ENCODE data around the gene PSMD13.

GRCh38 chr11:207208-207862 is 29.4 kb upstream of the PSMD13 start, which contains the start of the genes BET1L and RIC8A:
- TF ChIP-seq POLR2AphosphoS5 (IDR thresholded peaks at IDR 0.05; ENCODE audit: low read depth, low read length), result peak; percentile 71; the same call in 1 of the 2 replicates
- peak; percentile 99 for TF ChIP-seq TAF1 (IDR thresholded peaks at IDR 0.05; ENCODE audit: borderline replicate concordance, insufficient read depth, low read length)
- peak in 1 of 2 experiments; percentile 72; a peak in 2 of 4 replicates for TF ChIP-seq REST (IDR thresholded peaks at IDR 0.05; ENCODE audit: insufficient read depth in 1 of 2, low read depth in 2 of 2, low read length in 2 of 2)
- peak; percentile 41; the same call in 1 of the 2 replicates for TF ChIP-seq SIN3A (IDR thresholded peaks at IDR 0.05; ENCODE audit: borderline replicate concordance, insufficient read depth, low read length)
- no peak for TF ChIP-seq FOXP2 (optimal IDR thresholded peaks at IDR 0.05; ENCODE audit: borderline replicate concordance, extremely low read depth, extremely low read length, insufficient read depth)
